Nephron (organoid): Measurements from ENCODE around the gene SUMO1.

Source experiments
- H3K27ac Mint-ChIP-seq, 3 experiments: 2 replicates each; pipeline ENCODE4 v1.8.0; 2020; ENCODE audit warnings: mixed read lengths in 3 of 3, mild to moderate bottlenecking in 2 of 3, moderate library complexity in 1 of 3
- H3K27me3 Mint-ChIP-seq: 2 replicates; pipeline ENCODE4 v1.8.0; 2021; ENCODE audit warnings: low read depth, mild to moderate bottlenecking, moderate library complexity, mixed read lengths
- H3K36me3 Mint-ChIP-seq: 2 replicates; pipeline ENCODE4 v1.8.0; 2020; ENCODE audit warnings: low read depth, mixed read lengths
- H3K4me1 Mint-ChIP-seq: 2 replicates; pipeline ENCODE4 v1.8.0; 2020; ENCODE audit warnings: mixed read lengths
- H3K4me3 Mint-ChIP-seq, 3 experiments: 2 replicates each; pipeline ENCODE4 v1.8.0; 2020; ENCODE audit warnings: mild to moderate bottlenecking in 3 of 3, mixed read lengths in 3 of 3, moderate library complexity in 2 of 3
- H3K9me3 Mint-ChIP-seq: 2 replicates; pipeline ENCODE4 v1.8.0; 2020; ENCODE audit warnings: mixed read lengths
- TF ChIP-seq, protein P1 (sequence below), 3 experiments: fragments of 200-600 bp; sonication (generic); IDR thresholded peaks; one replicate each; pipeline ENCODE4 v1.5.0; 2021; ENCODE audit warnings: antibody characterized with exemption in 3 of 3; ENCODE audit not compliant: unreplicated experiment in 3 of 3

SUMO1 gene

DNA sequence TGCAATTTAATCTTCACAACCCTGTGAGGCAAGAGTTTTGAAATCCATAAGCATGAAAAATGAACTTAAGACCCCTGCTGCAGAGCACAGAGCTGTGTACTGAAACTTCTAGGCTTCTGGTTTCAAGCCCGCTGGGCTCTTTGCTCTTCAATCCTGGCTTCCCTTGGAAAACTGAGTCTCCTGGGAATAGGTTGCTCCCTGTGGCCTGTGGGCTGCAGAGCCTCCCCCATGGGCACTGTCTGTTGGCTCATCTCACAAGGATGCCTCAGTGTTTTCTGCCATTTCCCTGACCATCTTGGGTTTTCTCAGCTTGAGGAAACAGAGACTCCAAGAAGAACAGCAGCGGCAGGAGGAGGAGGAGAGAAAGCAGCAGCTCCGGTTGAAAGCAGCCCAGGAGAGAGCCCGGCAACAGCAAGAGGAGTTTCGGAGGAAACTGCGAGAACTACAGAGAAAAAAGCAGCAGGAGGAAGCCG, 44.5 kb downstream of the SUMO1 start:
- Mint-ChIP-seq H3K27ac (peak overlapping the region in 2 of 3 experiments; percentile 4 to 61), H3K27me3 (no peaks in the 10 kb centered on the region), H3K4me3 (peak overlapping the region in 2 of 3 experiments; percentile 17 to 39), H3K36me3 (no peaks in the 10 kb centered on the region), H3K4me1 (peaks cover 20% of the 10 kb centered on the region), H3K9me3 (no peaks in the 10 kb centered on the region)
- TF ChIP-seq, protein P1, sequence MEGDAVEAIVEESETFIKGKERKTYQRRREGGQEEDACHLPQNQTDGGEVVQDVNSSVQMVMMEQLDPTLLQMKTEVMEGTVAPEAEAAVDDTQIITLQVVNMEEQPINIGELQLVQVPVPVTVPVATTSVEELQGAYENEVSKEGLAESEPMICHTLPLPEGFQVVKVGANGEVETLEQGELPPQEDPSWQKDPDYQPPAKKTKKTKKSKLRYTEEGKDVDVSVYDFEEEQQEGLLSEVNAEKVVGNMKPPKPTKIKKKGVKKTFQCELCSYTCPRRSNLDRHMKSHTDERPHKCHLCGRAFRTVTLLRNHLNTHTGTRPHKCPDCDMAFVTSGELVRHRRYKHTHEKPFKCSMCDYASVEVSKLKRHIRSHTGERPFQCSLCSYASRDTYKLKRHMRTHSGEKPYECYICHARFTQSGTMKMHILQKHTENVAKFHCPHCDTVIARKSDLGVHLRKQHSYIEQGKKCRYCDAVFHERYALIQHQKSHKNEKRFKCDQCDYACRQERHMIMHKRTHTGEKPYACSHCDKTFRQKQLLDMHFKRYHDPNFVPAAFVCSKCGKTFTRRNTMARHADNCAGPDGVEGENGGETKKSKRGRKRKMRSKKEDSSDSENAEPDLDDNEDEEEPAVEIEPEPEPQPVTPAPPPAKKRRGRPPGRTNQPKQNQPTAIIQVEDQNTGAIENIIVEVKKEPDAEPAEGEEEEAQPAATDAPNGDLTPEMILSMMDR (IDR thresholded peaks at IDR 0.05; ENCODE audit: unreplicated experiment in 3 of 3): no peak

DNA sequence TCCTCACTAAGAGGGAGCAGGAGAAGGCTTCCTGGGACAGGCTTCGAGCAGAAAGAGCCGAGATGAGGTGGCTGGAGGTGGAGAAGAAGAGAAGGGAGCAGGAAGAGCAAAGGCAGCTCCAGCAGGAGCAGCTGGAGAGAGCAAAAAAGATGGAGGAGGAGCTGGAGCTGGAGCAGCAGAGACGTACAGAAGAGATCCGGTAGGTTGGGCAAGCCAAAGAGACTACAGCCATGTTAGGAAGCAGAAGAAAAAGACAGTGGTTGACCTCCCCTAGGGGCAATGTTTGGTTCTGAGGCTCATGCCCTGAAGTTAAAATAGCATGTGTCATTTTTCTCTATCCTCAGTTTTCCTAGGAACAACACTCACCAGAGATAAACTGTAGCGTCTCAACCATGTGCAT, 45.1 kb downstream of the SUMO1 start:
- peak overlapping the region in 2 of 3 experiments; percentile 4 to 29 for H3K27ac Mint-ChIP-seq
- no peaks in the 10 kb centered on the region for H3K9me3 Mint-ChIP-seq

DNA sequence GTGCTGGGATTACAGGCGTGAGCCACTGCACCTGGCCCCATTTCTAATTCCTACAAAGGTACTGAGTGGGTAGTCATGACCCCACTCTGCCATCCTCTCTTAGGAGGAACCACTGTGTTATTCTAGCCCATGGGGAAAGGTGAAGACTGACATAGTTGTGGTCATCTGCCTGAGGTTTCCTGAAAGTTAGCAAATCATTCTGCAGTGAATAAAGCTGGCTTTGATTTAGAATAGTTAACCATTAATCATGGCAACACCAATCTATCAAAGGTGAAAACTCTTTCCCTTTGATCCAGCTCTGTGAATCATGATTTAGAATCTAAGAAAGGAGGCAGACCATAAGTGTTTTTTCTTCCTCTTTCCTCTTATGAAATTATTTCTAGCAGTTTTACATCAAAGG, 50.8 kb downstream of the SUMO1 start:
- Mint-ChIP-seq H3K27me3 (no peaks in the 10 kb centered on the region), H3K4me1 (peaks cover 11% of the 10 kb centered on the region), H3K27ac (peak overlapping the region; percentile 17 to 52 (median 21)), H3K9me3 (no peaks in the 10 kb centered on the region), H3K4me3 (no peak overlapping the region), H3K36me3 (no peaks in the 10 kb centered on the region)
- TF ChIP-seq, protein P1 (IDR thresholded peaks at IDR 0.05; ENCODE audit: unreplicated experiment in 3 of 3): no peak

More for the DNA sequence above, 45.1 kb downstream of the SUMO1 start:
- TF ChIP-seq, protein P1 (IDR thresholded peaks at IDR 0.05; ENCODE audit: unreplicated experiment in 3 of 3): no peak
- peaks cover 20% of the 10 kb centered on the region for H3K4me1 Mint-ChIP-seq
- H3K4me3 Mint-ChIP-seq: no peak overlapping the region
- no peaks in the 10 kb centered on the region for H3K36me3 Mint-ChIP-seq
- H3K27me3 Mint-ChIP-seq: no peaks in the 10 kb centered on the region

DNA sequence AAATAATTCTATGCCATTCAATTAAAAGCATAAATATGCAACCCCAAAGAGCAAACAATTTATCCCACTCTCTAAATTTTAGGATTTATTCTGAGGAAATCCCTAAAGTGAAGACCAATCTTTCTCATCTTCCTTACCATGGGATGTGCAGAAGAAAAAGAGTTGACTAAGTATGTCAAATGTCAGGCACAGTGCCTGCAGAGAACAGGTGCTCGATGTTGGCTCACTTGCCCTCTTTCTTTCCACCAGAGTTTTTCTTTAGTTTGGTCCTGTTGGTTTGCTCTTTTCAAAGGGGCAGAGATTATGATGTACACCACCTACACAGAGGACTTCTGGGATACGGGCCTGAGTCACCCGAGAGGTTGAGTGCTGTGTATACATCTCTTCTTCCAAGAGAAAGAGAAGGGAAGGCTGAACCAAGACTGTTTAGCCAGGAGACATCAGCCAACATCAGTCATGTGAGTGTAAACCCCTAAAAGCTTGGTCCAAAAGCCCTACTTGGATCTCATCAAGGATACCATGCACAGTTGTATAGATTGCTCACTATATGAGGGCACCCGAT, 51.7 kb downstream of the SUMO1 start:
- H3K4me1 Mint-ChIP-seq: peaks cover 11% of the 10 kb centered on the region
- TF ChIP-seq, protein P1 (IDR thresholded peaks at IDR 0.05; ENCODE audit: unreplicated experiment in 3 of 3): no peak
- H3K4me3 Mint-ChIP-seq: no peak overlapping the region
- no peaks in the 10 kb centered on the region for H3K36me3 Mint-ChIP-seq
- H3K9me3 Mint-ChIP-seq: no peaks in the 10 kb centered on the region
- no peak overlapping the region for H3K27ac Mint-ChIP-seq
- no peaks in the 10 kb centered on the region for H3K27me3 Mint-ChIP-seq

DNA sequence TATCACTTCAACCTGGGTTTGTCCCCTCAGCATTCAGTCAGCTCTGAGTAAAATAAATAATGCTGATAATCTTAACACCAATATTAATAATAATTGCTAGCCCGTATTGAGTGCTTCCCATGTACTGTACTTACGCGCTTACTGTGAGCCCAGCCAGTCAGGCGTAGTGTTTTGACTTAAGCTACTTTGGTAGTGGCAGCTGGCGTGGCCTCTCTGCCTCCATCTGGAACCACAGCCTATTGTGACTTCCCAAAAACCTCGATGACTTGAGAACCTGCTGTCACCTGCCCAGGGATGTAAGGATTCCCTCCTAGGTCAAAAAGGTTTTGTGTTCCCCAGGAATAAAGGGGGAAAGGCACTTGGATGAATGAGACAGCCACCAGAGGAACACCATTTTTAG, 53.2 kb downstream of the SUMO1 start:
- H3K9me3 Mint-ChIP-seq: no peaks in the 10 kb centered on the region
- no peaks in the 10 kb centered on the region for H3K27me3 Mint-ChIP-seq
- H3K4me3 Mint-ChIP-seq: no peak overlapping the region
- H3K27ac Mint-ChIP-seq: peak overlapping the region in 1 of 3 experiments; percentile 23
- peaks cover 8% of the 10 kb centered on the region for H3K4me1 Mint-ChIP-seq
- H3K36me3 Mint-ChIP-seq: no peaks in the 10 kb centered on the region
- TF ChIP-seq, protein P1 (IDR thresholded peaks at IDR 0.05; ENCODE audit: unreplicated experiment in 3 of 3): no peak

DNA sequence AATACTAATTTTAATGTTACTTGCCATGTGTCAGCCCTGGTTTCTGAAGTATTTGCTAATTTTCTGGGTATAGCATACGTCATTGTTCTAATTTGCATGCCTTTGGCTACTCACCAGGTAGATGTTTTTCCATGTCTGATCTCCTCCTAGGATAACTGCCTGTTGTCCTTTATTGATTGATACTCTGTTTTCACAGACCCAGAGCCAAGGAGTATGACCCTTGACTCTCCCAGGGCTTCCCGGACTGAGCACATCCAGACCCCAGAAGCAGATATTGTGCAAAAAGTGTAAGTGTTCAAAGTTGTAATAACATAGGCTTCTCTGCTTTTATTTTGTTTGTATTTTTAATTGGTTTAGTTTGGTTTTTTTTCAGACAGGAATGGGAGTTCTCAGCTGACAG, 53.8 kb downstream of the SUMO1 start:
- Mint-ChIP-seq H3K27ac (peak overlapping the region in 1 of 3 experiments; percentile 21), H3K9me3 (no peaks in the 10 kb centered on the region), H3K4me3 (no peak overlapping the region), H3K27me3 (no peaks in the 10 kb centered on the region), H3K4me1 (peaks cover 8% of the 10 kb centered on the region), H3K36me3 (no peaks in the 10 kb centered on the region)
- TF ChIP-seq, protein P1 (IDR thresholded peaks at IDR 0.05; ENCODE audit: unreplicated experiment in 3 of 3): no peak
